Myocyte (in vitro differentiated cells): Measurements from ENCODE around the gene POLE2. TPM values are rescaled to one million over a fixed set of nuclear protein-coding genes. Genes with fewer than 3 reads are reported as not detected.

Source experiments
- DNase-seq: peaks from one replicate; pipeline ENCODE4 v3.0.0-alpha.2; 2012; ENCODE audit warnings: low read depth
- total RNA-seq: library from RNA; depleted of rRNA; stranded (reverse); fragments of >200 nt; gene quantifications from 2 replicates; pipeline ENCODE4 v1.2.3, GENCODE V29; 2014

POLE2 gene
- total RNA-seq, 1 donor from 2014 or later, result 1.7 TPM

- DNase-seq, result no peak
Measured at GRCh38 chr14:49670475-49670874, 17.5 kb downstream of the POLE2 start.

GRCh38 chr14:49659526-49660455, 28.2 kb downstream of the POLE2 start:
- DNase-seq, result no peak

- peak; percentile 54 for DNase-seq
Measured at GRCh38 chr14:49657500-49657899, 30.5 kb downstream of the POLE2 start.

GRCh38 chr14:49654511-49654910, 33.5 kb downstream of the POLE2 start:
- DNase-seq, result no peak

- no peak for DNase-seq
Measured at GRCh38 chr14:49653508-49653907, 34.5 kb downstream of the POLE2 start.

- DNase-seq, result no peak
Measured at GRCh38 chr14:49642163-49642562, 45.9 kb downstream of the POLE2 start.

- peak; percentile 35 for DNase-seq
Measured at GRCh38 chr14:49641697-49642129, 46.3 kb downstream of the POLE2 start.

- no peak for DNase-seq
Measured at GRCh38 chr14:49640540-49641417, 47.2 kb downstream of the POLE2 start.

DNA sequence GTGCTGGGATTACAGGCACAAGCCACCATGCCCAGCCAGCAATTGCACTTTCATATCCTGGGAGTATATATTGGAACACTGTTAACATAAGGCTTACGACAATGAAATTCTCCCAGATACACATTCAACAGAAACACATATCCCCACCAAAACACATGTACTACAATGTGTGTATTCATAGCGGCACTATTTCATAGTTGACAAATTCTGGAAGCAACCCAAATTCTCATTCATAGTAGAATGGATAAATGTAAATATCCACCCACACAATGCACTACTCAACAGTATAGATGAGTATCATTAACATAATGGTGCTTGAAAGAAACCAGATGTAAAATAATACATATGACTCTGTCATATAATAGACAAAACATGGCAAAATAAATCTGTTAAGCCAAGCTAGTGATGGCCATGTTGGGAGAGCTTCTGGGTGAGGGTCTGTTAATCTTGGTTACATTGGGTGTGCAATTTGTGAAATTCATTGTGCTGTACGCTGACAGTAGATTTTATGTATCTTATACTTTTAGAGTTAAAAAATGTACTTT, 50.4 kb downstream of the POLE2 start:
- DNase-seq, result no peak

DNA sequence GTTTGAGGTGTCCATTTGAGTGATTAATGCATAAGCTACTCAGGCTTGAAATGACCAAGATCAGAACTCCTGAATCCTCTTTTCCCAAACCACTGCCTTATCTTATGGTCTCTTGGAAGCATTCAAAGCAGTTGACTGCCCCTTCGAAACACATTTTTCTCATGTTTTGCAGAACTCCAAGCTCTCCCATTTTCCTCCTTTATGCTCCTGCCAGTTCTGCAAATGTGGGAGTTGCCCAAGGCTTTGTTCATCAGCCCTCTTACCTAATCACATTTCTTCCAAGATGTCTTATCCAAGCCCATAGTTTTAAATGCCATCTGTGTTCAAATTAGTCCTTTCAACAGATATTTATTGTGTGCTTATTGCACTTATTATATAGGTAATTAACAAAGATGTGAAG, 51.1 kb downstream of the POLE2 start:
- DNase-seq, result no peak

GRCh38 chr14:49634547-49635334, 53.3 kb downstream of the POLE2 start, which contains the start of gene DNAAF2:
DNAAF2 (minus strand) TSS chr14:49635244; CDS start chr14:49635149, 95 bp downstream.
- peak; percentile 76 for DNase-seq

DNA sequence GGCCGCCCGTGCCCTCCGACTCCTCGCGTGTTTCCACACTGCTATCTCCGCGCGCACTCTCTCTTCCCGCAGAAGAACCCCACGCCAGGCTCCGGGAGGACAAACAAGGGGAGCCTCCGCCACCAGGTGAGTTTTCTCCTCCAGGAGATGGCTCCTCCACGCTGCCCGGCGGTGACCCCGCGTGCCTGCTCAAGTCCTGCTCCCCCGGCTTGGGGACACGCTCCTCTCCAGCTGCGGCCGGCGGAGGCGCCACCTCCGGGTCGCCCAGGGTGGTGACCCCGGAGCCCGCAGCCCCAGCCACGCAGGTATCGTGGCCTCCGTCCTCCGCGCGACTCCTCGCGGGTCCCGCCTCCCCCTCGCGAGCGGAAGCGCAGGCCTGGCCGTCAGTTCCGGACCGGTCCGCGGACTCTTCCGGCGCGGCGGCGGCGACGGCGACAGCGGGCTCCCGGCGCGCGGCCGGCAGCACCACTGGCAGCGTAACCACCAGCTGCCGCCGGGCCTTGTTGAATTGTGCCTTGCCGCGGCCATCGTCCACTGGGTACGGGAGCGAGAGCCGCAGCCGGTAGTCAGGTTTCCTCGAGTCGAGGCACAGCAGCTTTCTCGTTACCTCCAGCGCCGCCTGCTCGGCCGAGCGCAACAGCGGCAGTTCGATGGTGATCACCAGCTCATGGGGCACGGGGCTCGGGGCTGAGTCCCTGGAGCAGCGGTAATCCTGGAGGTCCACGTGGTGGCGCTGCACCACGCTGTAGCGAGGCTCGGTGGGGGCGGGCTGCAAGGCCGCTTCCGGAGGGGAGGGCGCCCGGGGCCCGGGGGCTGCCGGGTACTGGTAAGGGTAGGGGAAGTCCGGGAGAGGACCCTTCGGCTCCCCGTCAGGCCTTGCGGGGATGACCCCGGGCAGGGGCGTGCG, 54.1 kb downstream of the POLE2 start:
- peak; percentile 95 for DNase-seq

GRCh38 chr14:49623941-49624839, 63.8 kb downstream of the POLE2 start:
- no peak for DNase-seq

DNA sequence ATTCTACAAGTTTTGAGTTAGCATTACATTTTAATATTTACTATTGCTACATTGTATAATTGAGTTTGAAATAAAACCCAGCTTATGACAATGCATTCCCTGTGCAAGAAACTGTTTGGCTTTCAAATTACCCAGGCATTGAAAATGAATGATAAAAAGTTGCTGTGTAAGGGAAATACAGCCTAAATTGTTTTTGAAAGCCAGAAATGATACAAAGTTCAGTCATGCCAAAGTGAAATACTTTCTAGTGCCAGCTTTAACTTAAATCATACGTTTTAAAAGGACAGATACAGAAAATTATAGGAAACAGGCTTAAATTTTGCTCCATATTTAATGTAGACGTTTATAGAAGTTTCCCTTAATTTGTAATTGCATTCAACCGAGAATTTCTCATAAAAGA, 64.6 kb downstream of the POLE2 start:
- no peak for DNase-seq

DNA sequence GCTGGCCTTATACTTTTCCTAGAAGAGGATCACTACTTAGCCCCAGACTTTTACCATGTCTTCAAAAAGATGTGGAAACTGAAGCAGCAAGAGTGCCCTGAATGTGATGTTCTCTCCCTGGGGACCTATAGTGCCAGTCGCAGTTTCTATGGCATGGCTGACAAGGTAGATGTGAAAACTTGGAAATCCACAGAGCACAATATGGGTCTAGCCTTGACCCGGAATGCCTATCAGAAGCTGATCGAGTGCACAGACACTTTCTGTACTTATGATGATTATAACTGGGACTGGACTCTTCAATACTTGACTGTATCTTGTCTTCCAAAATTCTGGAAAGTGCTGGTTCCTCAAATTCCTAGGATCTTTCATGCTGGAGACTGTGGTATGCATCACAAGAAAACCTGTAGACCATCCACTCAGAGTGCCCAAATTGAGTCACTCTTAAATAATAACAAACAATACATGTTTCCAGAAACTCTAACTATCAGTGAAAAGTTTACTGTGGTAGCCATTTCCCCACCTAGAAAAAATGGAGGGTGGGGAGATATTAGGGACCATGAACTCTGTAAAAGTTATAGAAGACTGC, 65.9 kb downstream of the POLE2 start:
- no peak for DNase-seq

DNA sequence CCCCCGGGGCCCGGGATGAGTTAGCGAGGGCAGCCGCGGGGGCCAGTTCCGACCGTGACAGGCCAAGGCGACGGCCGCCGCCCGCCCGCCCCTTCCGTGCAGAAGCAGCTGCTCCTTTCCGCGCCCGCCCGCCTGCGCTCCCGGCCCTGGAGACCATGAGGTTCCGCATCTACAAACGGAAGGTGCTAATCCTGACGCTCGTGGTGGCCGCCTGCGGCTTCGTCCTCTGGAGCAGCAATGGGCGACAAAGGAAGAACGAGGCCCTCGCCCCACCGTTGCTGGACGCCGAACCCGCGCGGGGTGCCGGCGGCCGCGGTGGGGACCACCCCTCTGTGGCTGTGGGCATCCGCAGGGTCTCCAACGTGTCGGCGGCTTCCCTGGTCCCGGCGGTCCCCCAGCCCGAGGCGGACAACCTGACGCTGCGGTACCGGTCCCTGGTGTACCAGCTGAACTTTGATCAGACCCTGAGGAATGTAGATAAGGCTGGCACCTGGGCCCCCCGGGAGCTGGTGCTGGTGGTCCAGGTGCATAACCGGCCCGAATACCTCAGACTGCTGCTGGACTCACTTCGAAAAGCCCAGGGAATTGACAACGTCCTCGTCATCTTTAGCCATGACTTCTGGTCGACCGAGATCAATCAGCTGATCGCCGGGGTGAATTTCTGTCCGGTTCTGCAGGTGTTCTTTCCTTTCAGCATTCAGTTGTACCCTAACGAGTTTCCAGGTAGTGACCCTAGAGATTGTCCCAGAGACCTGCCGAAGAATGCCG, 66.7 kb downstream of the POLE2 start:
- DNase-seq, result peak; percentile 81
